Left ventricle myocardium inferior (tissue), 1 donor: ENCODE data around the gene CMPK1. TPM values are rescaled to one million over a fixed set of nuclear protein-coding genes. Genes with fewer than 3 reads are reported as not detected.

Source experiments
- DNase-seq: peaks from one replicate; pipeline ENCODE4 v3.0.0-alpha.2; 2020
- H3K27ac ChIP-seq: fragments of 200-600 bp; replicated peaks from 2 replicates; pipeline ENCODE4 v1.8.0; 2021
- H3K27me3 ChIP-seq: fragments of 200-600 bp; 2 replicates; pipeline ENCODE4 v1.8.0; 2021; ENCODE audit warnings: low read depth
- H3K36me3 ChIP-seq: fragments of 200-600 bp; 2 replicates; pipeline ENCODE4 v1.8.0; 2021
- H3K4me1 ChIP-seq: fragments of 200-600 bp; 2 replicates; pipeline ENCODE4 v1.8.0; 2021
- H3K4me3 ChIP-seq: fragments of 200-600 bp; 2 replicates; pipeline ENCODE4 v1.8.0; 2021; ENCODE audit warnings: mild to moderate bottlenecking, moderate library complexity
- H3K9me3 ChIP-seq: fragments of 200-600 bp; replicated peaks from 2 replicates; pipeline ENCODE4 v1.8.0; 2021
- intact Hi-C: fragments of 100-400 bp; cut with micrococcal nuclease; formaldehyde crosslinking; loops from one replicate; pipeline ENCODE4 v1.11.0; 2022
- total RNA-seq: library from RNA; stranded (reverse); fragmentation: NEBNext Ultra II Directional; extraction: Animal tissue kit (Norgen Biotek cat#: 25700); gene quantifications from one replicate; pipeline ENCODE4 v1.2.1, GENCODE V29; 2021
- TF ChIP-seq, protein P1 (sequence below): fragments of 200-600 bp; IDR thresholded peaks from 2 replicates; pipeline ENCODE4 v1.8.0; 2021; ENCODE audit warnings: antibody characterized with exemption, mild to moderate bottlenecking, borderline replicate concordance
- donor health status: DM: no; HTN: yes; CAD: no; lungs with severe emphysema.

The CMPK1 gene
- total RNA-seq, 1 donor from 2014 or later: 78.2 TPM

DNA sequence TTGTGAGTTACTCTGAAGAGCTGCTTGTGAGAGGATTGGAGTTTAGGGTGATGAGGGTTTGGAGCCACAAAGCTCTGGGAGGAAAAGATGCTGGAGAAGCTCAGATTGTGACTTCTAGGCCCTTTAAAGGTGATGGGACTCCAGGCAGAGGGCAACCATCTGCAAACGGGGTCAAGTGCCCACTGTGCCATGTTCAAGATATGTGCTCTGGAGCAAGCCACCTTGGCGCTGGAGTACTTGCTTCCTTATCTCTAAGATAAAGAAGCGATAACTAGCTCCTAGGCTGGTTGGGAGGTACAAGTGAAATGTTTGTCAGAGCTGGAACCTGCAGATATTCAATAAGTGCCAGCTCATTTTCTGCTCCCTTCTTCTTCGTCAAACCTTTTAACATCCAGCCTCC is 68.2 kb downstream of the CMPK1 start:
- TF ChIP-seq, protein P1, sequence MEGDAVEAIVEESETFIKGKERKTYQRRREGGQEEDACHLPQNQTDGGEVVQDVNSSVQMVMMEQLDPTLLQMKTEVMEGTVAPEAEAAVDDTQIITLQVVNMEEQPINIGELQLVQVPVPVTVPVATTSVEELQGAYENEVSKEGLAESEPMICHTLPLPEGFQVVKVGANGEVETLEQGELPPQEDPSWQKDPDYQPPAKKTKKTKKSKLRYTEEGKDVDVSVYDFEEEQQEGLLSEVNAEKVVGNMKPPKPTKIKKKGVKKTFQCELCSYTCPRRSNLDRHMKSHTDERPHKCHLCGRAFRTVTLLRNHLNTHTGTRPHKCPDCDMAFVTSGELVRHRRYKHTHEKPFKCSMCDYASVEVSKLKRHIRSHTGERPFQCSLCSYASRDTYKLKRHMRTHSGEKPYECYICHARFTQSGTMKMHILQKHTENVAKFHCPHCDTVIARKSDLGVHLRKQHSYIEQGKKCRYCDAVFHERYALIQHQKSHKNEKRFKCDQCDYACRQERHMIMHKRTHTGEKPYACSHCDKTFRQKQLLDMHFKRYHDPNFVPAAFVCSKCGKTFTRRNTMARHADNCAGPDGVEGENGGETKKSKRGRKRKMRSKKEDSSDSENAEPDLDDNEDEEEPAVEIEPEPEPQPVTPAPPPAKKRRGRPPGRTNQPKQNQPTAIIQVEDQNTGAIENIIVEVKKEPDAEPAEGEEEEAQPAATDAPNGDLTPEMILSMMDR: no peak
- Histone ChIP-seq H3K4me3 (no peak overlapping the region), H3K27ac (no peak overlapping the region), H3K27me3 (peaks cover 93% of the 10 kb centered on the region), H3K36me3 (no peaks in the 10 kb centered on the region), H3K9me3 (no peaks in the 10 kb centered on the region), H3K4me1 (no peaks in the 10 kb centered on the region)
- intact Hi-C loops: no loop called here
- DNase-seq: no peak

DNA sequence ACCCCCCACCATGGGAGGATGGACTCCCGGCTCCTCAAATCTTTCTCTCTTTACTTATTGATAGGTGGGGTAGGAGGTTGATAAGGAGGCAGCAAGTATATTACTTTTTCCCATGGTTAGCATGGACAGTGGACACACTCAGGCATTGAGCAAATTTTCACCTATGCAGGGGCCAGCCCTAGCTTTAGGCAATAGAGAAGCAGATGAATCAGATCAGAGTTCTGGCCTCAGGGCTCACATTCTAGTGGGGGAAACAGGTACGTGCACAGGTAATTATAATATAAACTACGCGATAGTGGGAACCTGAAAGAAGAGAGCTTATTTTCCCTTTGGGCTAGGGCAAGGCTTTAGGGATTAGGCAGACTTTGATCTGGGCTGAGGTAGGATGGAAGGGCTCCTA is 69.0 kb downstream of the CMPK1 start:
- TF ChIP-seq, protein P1: no peak
- no peak overlapping the region for H3K27ac ChIP-seq
- no peaks in the 10 kb centered on the region for H3K4me1 ChIP-seq
- H3K9me3 ChIP-seq: no peaks in the 10 kb centered on the region
- no peaks in the 10 kb centered on the region for H3K36me3 ChIP-seq
- DNase-seq: no peak
- no peak overlapping the region for H3K4me3 ChIP-seq
- H3K27me3 ChIP-seq: peaks cover 93% of the 10 kb centered on the region
- intact Hi-C loops: no loop called here

DNA sequence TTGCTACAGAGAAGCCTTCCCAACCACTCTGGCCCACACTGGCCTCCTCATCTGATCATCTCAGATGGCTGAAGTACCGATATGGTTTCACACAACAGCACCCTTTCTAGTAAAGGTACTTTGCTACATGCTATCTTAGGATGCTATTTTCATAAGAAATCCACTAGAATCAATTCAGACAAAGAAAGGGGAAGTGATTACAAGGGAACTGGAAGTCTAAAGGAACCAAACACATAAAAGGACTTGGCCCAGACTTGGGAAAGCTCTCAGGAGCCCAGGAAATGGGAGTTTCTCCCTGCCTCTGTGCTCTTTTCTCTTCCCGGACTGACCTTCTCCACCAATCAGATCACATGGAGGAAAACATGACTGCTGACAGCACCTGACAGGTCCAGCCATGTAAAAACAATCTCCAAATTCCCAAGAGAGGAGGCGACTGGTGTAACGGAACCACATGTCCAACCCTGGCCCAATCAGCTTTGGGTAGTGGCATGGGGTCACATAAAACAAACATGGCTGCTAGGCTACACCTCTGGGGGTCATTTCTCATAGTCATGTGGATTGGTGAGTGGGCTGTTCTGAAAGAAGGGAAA is 69.8 kb downstream of the CMPK1 start:
- Histone ChIP-seq H3K27ac (no peak overlapping the region), H3K9me3 (no peaks in the 10 kb centered on the region), H3K27me3 (peaks cover 94% of the 10 kb centered on the region), H3K36me3 (no peaks in the 10 kb centered on the region), H3K4me3 (no peak overlapping the region), H3K4me1 (no peaks in the 10 kb centered on the region)
- TF ChIP-seq, protein P1: no peak
- intact Hi-C loops: no loop called here
- DNase-seq: no peak

DNA sequence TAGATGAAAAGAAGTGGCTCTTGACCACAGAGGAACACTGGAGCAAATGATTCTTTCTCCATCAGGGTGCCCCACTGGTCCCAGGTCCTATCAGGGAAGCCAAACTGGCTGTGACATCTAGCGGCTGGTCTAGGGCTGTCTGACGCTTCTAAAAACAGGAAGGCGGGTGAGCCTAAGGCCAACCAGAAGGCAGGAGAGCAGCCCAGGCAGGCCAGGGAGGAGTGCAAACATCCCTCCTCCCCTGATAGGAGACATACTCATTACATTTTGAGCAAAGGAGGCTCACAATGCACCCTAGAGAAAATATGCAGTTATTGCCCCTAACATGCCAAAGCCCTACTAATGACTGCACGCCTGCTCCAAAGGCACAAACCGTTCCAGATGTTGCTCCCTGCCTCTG is 72.1 kb downstream of the CMPK1 start:
- intact Hi-C loops: no loop called here
- no peak for DNase-seq
- Histone ChIP-seq H3K9me3 (no peaks in the 10 kb centered on the region), H3K36me3 (no peaks in the 10 kb centered on the region), H3K4me1 (no peaks in the 10 kb centered on the region), H3K27me3 (peaks cover 85% of the 10 kb centered on the region), H3K27ac (no peak overlapping the region), H3K4me3 (no peak overlapping the region)
- TF ChIP-seq, protein P1: no peak

DNA sequence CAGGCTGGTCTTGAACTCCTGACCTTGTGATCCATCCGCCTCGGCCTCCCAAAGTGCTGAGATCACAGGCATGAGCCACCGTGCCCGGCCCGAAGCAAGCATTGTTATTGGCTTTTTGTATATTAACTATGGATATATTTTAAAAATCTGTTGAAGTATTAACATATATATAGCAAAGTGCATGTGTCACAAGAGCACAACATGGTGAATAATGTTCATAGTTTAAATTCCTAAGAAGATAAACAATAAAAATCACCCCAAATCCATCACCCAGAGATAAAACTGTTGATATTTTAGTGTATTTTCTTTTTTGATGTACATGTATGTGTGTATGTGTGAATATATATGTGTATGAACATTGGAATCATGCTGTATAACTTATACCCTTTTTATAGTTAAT is 73.4 kb downstream of the CMPK1 start:
- Histone ChIP-seq H3K4me3 (no peak overlapping the region), H3K4me1 (no peaks in the 10 kb centered on the region), H3K27me3 (peaks cover 83% of the 10 kb centered on the region), H3K36me3 (no peaks in the 10 kb centered on the region), H3K9me3 (no peaks in the 10 kb centered on the region), H3K27ac (no peak overlapping the region)
- no peak for DNase-seq
- TF ChIP-seq, protein P1: no peak
- intact Hi-C loops: no loop called here

DNA sequence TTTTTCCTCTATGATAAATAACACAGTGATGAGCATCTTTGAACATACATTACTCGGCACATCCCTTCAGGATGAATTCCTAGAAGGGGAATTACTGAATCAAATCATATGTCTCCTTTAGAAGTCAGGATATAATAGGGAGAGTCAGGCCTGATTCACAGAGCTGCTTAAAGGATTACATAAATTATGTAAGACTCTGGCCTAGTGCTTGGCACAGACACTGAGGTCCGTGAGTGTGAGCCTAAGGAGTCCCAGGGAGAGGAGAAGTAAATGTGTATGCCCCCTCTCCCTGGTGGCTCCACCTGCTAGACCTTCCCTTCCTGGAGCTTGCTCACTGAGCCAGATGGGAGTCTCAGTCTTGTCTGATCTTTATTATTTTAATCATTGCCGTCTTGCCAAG is 73.9 kb downstream of the CMPK1 start:
- TF ChIP-seq, protein P1: no peak
- peaks cover 83% of the 10 kb centered on the region for H3K27me3 ChIP-seq
- no peak for DNase-seq
- H3K4me1 ChIP-seq: no peaks in the 10 kb centered on the region
- intact Hi-C loops: no loop called here
- no peaks in the 10 kb centered on the region for H3K9me3 ChIP-seq
- H3K27ac ChIP-seq: no peak overlapping the region
- no peak overlapping the region for H3K4me3 ChIP-seq
- H3K36me3 ChIP-seq: no peaks in the 10 kb centered on the region
